PC-9 (cell line): ENCODE data around the gene GTPBP6. TPM values are rescaled to one million over a fixed set of nuclear protein-coding genes. Genes with fewer than 3 reads are reported as not detected.
"Not testable (repeated sequence)": the region's sequence is repeated elsewhere in the genome, so short reads cannot be mapped to it uniquely, and the experiment has no call there.

Experiments used
- BruUV-seq: library from RNA; stranded (reverse); fragments of 400-500 nt; replicated peaks from 2 replicates; lab custom pipeline; 2021; lab: Mats Ljungman, UMichigan
- CTCF ChIA-PET: fragments of 300-600 bp; sonication (Branson Sonifier 250); formaldehyde crosslinking; loops from one replicate; lab custom pipeline; 2022; ENCODE audit warnings: antibody characterized with exemption; lab: Charles Lee
- POLR2A ChIA-PET: fragments of 300-600 bp; sonication (Branson Sonifier 250); formaldehyde crosslinking; loops from one replicate; lab custom pipeline; 2022; ENCODE audit warnings: antibody characterized with exemption; ENCODE audit not compliant: unreplicated experiment; lab: Charles Lee
- DNase-seq, 2 experiments: peaks; one replicate each; pipeline versions ENCODE4 v3.0.0 to v3.0.0-alpha.2; 2015 to 2022; ENCODE audit warnings: mixed read lengths in 1 of 2
- H2AFZ ChIP-seq: fragments of 200-600 bp; sonication (generic); 2 replicates; pipeline ENCODE4 v1.8.1; 2017; ENCODE audit warnings: antibody characterized with exemption
- H3F3A ChIP-seq: fragments of 200-600 bp; sonication (generic); 2 replicates; pipeline ENCODE4 v1.8.1; 2017; ENCODE audit warnings: antibody characterized with exemption, mild to moderate bottlenecking, low read depth; ENCODE audit not compliant: insufficient read depth
- H3K27ac ChIP-seq: fragments of 200-600 bp; sonication (generic); 2 replicates; pipeline ENCODE4 v1.6.1; 2016; ENCODE audit warnings: mixed run types
- H3K27me3 ChIP-seq: fragments of 200-600 bp; sonication (generic); 2 replicates; pipeline ENCODE4 v1.6.1; 2016; ENCODE audit warnings: low read depth, mixed run types; ENCODE audit not compliant: insufficient read depth
- H3K36me3 ChIP-seq: fragments of 200-600 bp; sonication (generic); 2 replicates; pipeline ENCODE4 v1.6.1; 2016; ENCODE audit warnings: low read depth, mixed run types
- H3K4me1 ChIP-seq: fragments of 200-600 bp; sonication (generic); replicated peaks from 2 replicates; pipeline ENCODE4 v1.6.1; 2016; ENCODE audit warnings: mixed run types; ENCODE audit not compliant: insufficient read depth
- H3K4me2 ChIP-seq: fragments of 200-600 bp; sonication (generic); 2 replicates; pipeline ENCODE4 v1.6.1; 2017; ENCODE audit warnings: mixed run types
- H3K4me3 ChIP-seq: fragments of 200-600 bp; sonication (generic); 2 replicates; pipeline ENCODE4 v1.6.1; 2016; ENCODE audit warnings: mixed run types
- H3K79me2 ChIP-seq: fragments of 200-600 bp; sonication (generic); 2 replicates; pipeline ENCODE4 v1.6.1; 2017; ENCODE audit warnings: low read depth, mixed run types
- H3K9me2 ChIP-seq: fragments of 200-600 bp; sonication (generic); 2 replicates; pipeline ENCODE4 v1.8.1; 2017; ENCODE audit warnings: mild to moderate bottlenecking; ENCODE audit not compliant: insufficient read depth
- H3K9me3 ChIP-seq: fragments of 200-600 bp; sonication (generic); 2 replicates; pipeline ENCODE4 v1.8.1; 2016; ENCODE audit warnings: low read depth; ENCODE audit not compliant: insufficient read depth
- H4K20me1 ChIP-seq: fragments of 200-600 bp; sonication (generic); 2 replicates; pipeline ENCODE4 v1.8.1; 2017; ENCODE audit not compliant: insufficient read depth
- EZH2 ChIP-seq: fragments of 200-600 bp; sonication (generic); IDR thresholded peaks from 2 replicates; pipeline ENCODE4 v1.8.0; 2017; ENCODE audit warnings: antibody characterized with exemption, low read depth
- intact Hi-C: fragments of 100-400 bp; cut with micrococcal nuclease; formaldehyde crosslinking; loops from one replicate; pipeline ENCODE4 v1.10.0; 2022; ENCODE audit not compliant: unreplicated experiment
- total RNA-seq: library from RNA; stranded (reverse); gene quantifications from 2 replicates; pipeline ENCODE4 v1.2.3, GENCODE V29; 2021
- TF ChIP-seq, protein P1 (sequence below): fragments of 200-600 bp; sonication (generic); conservative IDR thresholded peaks from 2 replicates; pipeline ENCODE4 v1.6.1; 2017; ENCODE audit warnings: mixed run types, antibody characterized with exemption, mild to moderate bottlenecking, moderate library complexity

The GTPBP6 gene
- total RNA-seq, 1 experiment from 2014 or later = 43.5 TPM

DNA sequence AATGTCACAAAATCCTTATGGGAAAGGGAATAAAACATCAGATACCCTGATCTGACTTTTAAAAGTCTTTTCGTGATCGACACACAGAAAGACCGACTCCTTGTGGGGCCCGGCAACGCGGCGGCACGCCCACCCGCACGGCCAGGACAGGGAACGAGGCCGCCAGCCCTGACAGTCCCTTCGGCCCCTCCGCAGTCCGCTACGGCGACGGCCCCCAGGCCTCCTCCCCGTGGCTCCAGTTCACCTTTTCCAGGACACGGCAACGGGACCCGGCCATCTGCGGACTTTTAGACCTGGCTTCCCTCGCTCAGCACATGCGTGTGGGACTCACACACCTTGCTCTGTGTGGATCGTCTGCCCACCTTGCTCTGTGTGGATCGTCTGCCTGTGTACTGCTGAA is 33.6 kb upstream of the GTPBP6 start:
- Histone ChIP-seq H3K79me2 (no peaks in the 10 kb centered on the region), H4K20me1 (no peaks in the 10 kb centered on the region), H3K4me1 (no peaks in the 10 kb centered on the region), H3K27ac (no peak overlapping the region), H2AFZ (no peak overlapping the region), H3K9me2 (no peaks in the 10 kb centered on the region), H3K4me3 (no peak overlapping the region), H3K4me2 (no peak overlapping the region), H3F3A (no peaks in the 10 kb centered on the region), H3K36me3 (no peaks in the 10 kb centered on the region), H3K27me3 (no peaks in the 10 kb centered on the region), H3K9me3 (no peaks in the 10 kb centered on the region)
- ChIA-PET POLR2A (no interaction called here), CTCF (no interaction called here)
- no TSS peak for BruUV-seq
- intact Hi-C loops = no loop called here
- TF ChIP-seq, protein P1, sequence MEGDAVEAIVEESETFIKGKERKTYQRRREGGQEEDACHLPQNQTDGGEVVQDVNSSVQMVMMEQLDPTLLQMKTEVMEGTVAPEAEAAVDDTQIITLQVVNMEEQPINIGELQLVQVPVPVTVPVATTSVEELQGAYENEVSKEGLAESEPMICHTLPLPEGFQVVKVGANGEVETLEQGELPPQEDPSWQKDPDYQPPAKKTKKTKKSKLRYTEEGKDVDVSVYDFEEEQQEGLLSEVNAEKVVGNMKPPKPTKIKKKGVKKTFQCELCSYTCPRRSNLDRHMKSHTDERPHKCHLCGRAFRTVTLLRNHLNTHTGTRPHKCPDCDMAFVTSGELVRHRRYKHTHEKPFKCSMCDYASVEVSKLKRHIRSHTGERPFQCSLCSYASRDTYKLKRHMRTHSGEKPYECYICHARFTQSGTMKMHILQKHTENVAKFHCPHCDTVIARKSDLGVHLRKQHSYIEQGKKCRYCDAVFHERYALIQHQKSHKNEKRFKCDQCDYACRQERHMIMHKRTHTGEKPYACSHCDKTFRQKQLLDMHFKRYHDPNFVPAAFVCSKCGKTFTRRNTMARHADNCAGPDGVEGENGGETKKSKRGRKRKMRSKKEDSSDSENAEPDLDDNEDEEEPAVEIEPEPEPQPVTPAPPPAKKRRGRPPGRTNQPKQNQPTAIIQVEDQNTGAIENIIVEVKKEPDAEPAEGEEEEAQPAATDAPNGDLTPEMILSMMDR = no peak
- no peak for TF ChIP-seq EZH2
- no peak for DNase-seq

DNA sequence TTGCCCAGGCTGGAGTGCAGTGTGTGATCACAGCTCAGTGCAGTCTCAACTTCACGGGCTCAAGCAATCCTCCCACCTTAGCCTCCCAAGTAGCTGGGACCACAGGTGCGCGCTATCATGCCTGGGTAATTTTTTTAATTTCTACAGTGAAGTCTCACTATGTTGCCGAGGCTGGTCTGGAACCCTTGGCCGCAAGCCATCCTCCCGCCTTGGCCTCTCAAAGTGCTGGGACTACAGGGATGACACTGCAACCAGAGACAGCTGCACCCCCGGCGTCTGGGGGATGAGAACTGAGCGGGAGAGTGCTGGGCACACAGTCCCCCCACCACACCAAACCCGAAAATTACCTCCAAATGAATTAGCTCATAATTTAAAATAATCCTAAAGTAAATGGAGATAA is 33.1 kb upstream of the GTPBP6 start:
- DNase-seq = no peak
- Histone ChIP-seq H3K4me2 (no peak overlapping the region), H3K4me1 (no peaks in the 10 kb centered on the region), H3K9me2 (no peaks in the 10 kb centered on the region), H3K27ac (no peak overlapping the region), H3K4me3 (no peak overlapping the region), H3K27me3 (no peaks in the 10 kb centered on the region), H3K79me2 (no peaks in the 10 kb centered on the region), H2AFZ (no peak overlapping the region), H3F3A (no peaks in the 10 kb centered on the region), H3K36me3 (no peaks in the 10 kb centered on the region), H4K20me1 (no peaks in the 10 kb centered on the region), H3K9me3 (no peaks in the 10 kb centered on the region)
- intact Hi-C loops = no loop called here
- BruUV-seq = no TSS peak
- ChIA-PET CTCF (no interaction called here), POLR2A (no interaction called here)
- no peak for TF ChIP-seq EZH2

DNA sequence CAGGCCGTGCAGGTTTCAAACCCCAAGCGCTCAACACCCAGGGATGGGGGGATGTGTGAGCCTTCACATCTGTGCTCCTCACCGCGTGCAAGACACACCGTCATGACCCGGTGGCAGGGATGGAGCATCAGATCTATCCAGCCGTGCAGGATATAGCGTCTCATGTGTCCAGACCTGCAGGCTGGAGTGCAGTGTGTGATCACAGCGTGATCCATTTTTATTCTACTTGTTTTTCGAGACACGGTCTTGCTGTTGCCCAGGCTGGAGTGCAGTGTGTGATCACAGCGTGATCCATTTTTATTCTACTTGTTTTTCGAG is 32.7 kb upstream of the GTPBP6 start:
- H3K36me3 ChIP-seq = not testable (repeated sequence)

DNA sequence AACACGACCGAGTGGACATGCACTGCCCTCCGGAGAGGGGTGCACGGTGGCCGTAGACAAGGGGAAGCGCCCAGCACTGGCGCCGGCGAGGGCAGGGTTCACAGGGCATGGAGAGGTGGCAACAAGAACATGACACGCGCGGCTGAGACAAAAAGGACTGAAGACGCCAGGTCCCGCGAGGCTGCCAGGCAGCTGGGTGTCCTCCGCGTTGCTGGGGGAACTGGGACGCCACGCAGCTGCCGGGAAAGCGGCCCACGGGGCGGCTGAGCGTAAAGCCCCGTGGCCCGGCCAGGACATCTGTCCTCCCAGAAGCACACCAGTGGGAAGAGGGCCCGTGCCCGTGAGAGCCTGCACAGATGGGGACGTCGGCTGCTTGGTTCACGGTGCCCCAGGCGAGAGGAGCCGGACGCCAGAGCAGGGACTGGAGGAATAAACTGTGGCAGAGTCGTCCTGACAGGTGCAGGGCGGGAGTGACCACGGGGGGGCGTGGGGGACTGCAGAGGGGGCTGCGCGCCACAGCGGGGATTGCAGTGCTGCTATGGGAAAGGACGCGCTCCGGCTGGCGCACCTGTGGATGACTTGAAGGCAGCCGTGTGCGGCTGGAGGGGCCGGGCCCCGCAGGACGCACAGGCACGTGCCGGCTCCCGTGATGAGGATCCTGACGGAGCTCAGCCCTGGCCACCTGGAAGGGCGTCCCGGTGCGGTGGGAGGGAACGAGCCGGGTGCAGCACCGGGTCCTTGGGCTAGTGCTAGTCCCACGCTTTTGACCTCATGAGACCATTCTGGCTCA is 32.1 kb upstream of the GTPBP6 start:
- Histone ChIP-seq H3K4me1 (no peaks in the 10 kb centered on the region), H3F3A (no peaks in the 10 kb centered on the region), H3K4me2 (no peak overlapping the region), H3K27ac (no peak overlapping the region), H2AFZ (no peak overlapping the region), H3K4me3 (no peak overlapping the region), H3K9me3 (no peaks in the 10 kb centered on the region), H3K9me2 (no peaks in the 10 kb centered on the region), H3K36me3 (no peaks in the 10 kb centered on the region), H3K79me2 (no peaks in the 10 kb centered on the region), H3K27me3 (no peaks in the 10 kb centered on the region), H4K20me1 (no peaks in the 10 kb centered on the region)
- ChIA-PET POLR2A (no interaction called here), CTCF (no interaction called here)
- DNase-seq = no peak
- TF ChIP-seq, protein P1 = no peak
- TF ChIP-seq EZH2 = no peak
- BruUV-seq = no TSS peak
- intact Hi-C loops = no loop called here

More for the DNA sequence above, 32.7 kb upstream of the GTPBP6 start:
- H3K79me2 ChIP-seq, H3K27ac ChIP-seq, H3K9me2 ChIP-seq, DNase-seq, H3K9me3 ChIP-seq, H2AFZ ChIP-seq, BruUV-seq, H3K4me2 ChIP-seq, H4K20me1 ChIP-seq, CTCF ChIA-PET, H3K4me3 ChIP-seq, H3F3A ChIP-seq, intact Hi-C loops, POLR2A ChIA-PET, H3K4me1 ChIP-seq, H3K27me3 ChIP-seq: not testable (repeated sequence)
